GM18505 (cell line): ENCODE measurements around the gene PRR35.

Source experiments
- ATAC-seq: cut with Tn5 transposase; IDR thresholded peaks from one replicate; pipeline ENCODE4 v1.9.1; 2021; ENCODE audit not compliant: unreplicated experiment
- POLR2A ChIP-seq: IDR thresholded peaks from 4 replicates; pipeline ENCODE4 v1.6.1; 2011; ENCODE audit warnings: borderline replicate concordance; ENCODE audit not compliant: insufficient read depth, insufficient read length; ENCODE audit errors: extremely low read depth

PRR35 gene

GRCh38 chr16:523097-523741 is 37.0 kb upstream of the PRR35 start:
- no peak for TF ChIP-seq POLR2A
- ATAC-seq: no peak

- ATAC-seq: no peak
- no peak for TF ChIP-seq POLR2A
Observed at GRCh38 chr16:524274-525040, 35.7 kb upstream of the PRR35 start.

- no peak for TF ChIP-seq POLR2A
- no peak for ATAC-seq
Observed at GRCh38 chr16:525123-525519, 35.1 kb upstream of the PRR35 start.

- no peak for TF ChIP-seq POLR2A
- ATAC-seq: no peak
Observed at GRCh38 chr16:525520-526180, 34.5 kb upstream of the PRR35 start.

- peak; percentile 28 for TF ChIP-seq POLR2A
- ATAC-seq: peak; percentile 4
Observed at GRCh38 chr16:526181-527014, 33.8 kb upstream of the PRR35 start.

- ATAC-seq: peak; percentile 67
- peak; percentile 63 for TF ChIP-seq POLR2A
Observed at GRCh38 chr16:527015-527903, 32.9 kb upstream of the PRR35 start, which contains the start of gene CAPN15. Gene CAPN15 (plus strand): TSS chr16:527712. CDS start chr16:546839, 19,127 bp downstream.

GRCh38 chr16:528111-529011 is 31.8 kb upstream of the PRR35 start:
- TF ChIP-seq POLR2A: peak; percentile 8
- peak; percentile 14 for ATAC-seq

- no peak for TF ChIP-seq POLR2A
- ATAC-seq: no peak
Observed at GRCh38 chr16:529012-529575, 31.1 kb upstream of the PRR35 start.

GRCh38 chr16:530111-530817 is 29.9 kb upstream of the PRR35 start:
- no peak for ATAC-seq
- TF ChIP-seq POLR2A: no peak

- no peak for TF ChIP-seq POLR2A
- no peak for ATAC-seq
Observed at GRCh38 chr16:531494-532125, 28.6 kb upstream of the PRR35 start.
